ENCODE measurements around the gene H2BK1.
A peak's percentile ranks its signal among the peaks of the same experiment; 100 is the strongest.

H2BK1 gene

DNA sequence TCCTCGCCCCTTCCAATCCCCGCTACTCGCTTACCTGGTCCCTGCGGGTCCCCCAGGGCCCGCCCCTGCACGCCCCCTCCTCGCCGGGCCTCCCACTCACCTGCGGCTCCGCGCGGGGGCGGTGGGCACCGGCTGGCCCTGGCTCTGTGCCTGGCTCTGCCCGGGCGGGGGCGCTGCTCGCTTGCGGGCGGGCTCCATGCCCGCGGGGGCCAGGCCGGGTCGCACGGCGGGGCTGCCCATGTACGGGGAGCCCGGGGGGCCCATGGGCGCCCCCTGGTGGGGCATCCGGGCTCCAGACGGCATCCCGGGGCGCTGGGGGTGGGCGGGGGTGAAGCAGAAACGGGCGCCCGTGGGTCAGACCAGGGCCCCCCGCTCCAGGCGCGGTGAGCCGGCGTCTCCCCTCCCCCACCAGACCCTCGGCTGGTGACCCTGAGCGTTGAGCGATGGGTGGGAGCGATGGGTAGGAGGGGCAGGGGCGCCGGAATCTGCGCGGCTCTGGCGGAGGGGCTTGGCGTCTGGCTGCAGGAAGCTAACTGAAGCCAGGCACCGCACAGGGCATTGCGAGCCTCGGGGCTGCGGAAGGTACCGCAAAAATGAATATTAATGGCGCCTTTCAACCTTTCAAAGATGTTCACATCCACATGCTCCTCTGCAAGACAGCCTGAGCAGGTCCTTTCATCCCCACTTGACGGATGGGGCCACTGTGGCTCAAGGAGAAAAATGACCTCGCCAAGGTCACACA, 35.2 kb upstream of the H2BK1 start:
- DNase-seq (ENCODE audit: low read depth): peak; percentile 59

DNA sequence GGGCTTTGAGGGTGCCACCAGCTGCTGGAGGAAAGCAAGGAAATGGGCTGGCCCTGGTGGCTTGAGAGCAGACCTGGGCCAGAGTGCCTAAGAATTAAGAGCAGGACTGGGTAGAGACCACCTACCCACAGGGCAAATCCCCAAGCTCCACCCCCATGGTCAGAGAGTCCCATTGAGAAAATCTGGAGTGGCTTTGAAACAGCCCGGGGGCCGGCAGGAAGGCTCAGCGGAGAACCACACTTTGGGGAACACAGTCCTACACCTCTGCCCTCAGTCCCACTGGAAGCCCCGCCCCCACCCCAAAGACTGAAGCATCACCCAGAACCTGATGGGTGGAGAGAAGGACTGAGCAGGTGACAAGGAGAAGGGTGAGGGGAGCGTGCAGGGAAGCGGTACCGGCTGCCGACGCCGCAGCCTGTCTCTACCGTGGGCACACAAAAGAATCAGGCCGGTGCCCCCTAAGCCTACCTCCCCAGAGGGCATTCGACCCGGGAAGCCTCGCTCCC, 34.6 kb upstream of the H2BK1 start:
- DNase-seq (ENCODE audit: low read depth): no peak

DNA sequence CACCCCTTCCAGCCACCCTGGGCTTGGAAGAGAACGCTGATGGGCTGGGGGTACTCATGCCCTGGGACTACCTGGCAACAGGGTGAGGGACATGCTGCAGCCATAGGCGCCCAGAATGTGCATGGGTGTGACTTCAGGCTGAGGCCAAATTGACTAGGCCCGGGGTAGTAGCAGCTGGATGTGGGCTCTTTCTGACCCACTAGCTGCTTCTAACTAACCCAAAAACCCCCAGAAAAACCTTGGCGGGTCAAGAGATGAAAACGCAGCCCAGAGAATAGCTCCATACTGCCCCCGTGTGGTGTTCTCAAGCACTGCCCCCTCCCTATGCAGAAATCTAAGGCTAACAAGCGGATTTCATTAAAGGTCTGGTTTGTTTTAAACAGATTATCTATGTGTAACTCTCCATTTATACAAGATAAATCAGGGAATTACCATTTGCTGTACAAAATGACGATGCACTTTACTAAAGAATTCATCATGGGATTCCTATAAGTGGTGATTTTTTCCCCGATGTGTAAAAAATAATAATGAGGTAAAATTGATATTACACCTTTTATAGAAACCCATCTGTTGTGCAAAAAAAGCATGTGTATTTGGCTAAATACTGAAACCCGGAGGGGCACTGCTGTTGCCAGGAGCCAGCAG, 34.0 kb upstream of the H2BK1 start:
- peak; percentile 49 for DNase-seq (ENCODE audit: low read depth)

DNA sequence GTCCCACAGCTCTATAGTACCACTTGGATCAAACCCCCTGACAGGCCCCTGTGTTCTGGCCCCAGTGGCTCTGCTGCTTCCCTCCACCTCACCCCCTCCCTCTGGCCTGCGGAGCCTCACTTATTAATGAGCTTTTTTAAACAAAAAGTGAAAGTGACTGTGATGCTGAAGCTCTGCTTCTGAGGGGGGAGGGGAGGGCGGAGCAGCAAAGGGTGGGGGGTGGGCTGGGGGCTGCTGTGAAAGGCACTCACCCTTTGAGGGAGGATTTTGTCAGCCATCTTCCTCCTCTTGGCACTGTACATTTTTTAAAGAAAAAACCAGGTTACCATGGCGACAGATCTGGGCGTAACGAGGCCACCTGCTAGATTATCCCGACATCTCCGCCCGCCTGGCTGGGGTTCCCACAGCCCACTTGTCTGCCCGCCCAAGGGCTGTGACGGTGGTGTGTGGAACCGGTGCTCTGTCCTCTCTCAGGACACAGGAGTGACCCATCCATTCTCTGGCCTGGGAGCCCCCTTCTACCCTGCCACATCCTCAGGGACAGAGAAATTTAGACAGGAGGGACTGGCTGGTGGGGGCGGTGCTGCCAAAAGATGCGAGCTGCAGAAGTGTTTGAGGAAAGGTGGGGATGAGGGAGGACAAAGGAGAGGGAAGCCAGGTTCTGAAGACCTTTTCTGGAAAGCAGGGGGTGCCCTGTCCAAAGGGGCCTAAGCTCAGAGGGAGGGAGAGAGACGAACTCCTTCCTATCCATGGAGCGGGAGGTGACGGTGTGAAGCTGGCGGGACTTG, 33.3 kb upstream of the H2BK1 start:
- no peak for DNase-seq (ENCODE audit: low read depth)

DNA sequence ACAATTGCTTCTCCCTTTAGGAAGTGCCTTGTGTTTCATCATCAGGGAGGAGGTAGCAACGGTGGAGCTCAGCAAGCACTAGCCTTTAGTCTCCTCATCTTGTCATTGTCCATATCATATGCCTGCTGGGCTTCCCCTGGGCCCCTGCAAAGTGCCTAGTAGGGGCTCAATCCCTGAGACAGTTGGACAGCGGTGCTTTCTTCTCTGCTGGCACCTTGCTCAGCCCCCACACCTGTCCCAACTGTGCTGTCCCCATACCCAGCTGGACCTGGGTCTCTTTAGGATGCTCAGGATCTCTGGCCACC, 32.7 kb upstream of the H2BK1 start:
- DNase-seq (ENCODE audit: low read depth): no peak

DNA sequence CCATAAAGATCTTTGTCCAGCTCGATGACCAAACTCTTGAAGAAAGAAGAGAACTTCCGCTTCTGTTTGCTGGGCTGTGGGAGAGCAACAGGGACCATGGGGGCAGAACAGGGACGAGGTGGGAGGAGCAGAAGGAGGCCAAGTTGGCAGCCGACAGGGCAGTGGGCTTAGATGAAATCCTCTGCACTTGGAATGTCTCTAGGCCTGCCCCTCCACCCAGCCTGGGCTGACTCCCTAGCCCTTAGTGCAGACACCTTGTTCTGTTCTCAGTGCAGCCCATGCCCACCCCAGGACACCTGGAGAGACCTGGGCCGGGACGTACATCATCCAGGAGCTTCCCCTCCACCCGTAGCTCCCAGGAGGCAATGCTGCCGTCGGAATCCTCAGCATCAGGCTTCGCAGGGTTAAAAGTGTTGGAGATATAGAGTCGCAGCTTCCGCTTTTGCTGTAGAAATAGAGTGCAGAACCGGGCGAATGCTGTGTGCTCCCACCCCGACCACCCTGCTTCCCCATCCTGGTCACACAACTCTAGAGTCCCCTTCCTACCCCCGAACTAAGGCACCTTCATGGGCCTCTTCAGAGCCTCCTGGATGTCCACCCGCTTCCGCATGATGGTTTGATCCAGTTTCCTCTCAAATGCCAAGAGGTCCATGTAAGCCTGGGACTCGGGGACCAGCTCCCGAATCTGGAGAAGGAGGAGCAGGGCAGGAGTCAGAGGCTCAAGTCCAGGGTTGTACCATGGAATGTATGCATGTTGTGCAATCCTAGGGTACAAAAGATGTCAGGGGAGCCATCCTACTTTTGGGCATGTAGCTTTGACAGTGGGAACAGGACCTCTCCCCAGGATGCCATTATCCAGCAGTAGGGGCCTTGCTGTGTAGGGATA, 32.1 kb upstream of the H2BK1 start:
- DNase-seq (ENCODE audit: low read depth): no peak

DNA sequence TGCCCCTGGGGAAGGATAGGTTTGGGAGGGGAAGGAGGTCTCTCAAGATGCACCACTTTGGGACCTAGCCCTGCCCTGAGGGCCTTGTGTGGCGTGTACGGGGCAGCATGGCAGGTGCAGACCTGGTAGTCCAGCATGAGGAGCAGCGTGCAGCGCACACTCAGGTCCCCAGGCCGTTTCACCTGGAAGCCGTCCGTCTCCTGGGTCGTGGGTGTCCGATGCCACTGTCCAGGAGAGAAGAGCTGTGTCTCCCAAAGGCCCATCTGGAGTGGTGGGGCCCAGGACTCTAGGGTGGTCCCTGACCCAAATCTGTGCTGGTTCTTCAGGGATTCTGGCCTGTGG, 31.4 kb upstream of the H2BK1 start:
- no peak for DNase-seq (ENCODE audit: low read depth)

DNA sequence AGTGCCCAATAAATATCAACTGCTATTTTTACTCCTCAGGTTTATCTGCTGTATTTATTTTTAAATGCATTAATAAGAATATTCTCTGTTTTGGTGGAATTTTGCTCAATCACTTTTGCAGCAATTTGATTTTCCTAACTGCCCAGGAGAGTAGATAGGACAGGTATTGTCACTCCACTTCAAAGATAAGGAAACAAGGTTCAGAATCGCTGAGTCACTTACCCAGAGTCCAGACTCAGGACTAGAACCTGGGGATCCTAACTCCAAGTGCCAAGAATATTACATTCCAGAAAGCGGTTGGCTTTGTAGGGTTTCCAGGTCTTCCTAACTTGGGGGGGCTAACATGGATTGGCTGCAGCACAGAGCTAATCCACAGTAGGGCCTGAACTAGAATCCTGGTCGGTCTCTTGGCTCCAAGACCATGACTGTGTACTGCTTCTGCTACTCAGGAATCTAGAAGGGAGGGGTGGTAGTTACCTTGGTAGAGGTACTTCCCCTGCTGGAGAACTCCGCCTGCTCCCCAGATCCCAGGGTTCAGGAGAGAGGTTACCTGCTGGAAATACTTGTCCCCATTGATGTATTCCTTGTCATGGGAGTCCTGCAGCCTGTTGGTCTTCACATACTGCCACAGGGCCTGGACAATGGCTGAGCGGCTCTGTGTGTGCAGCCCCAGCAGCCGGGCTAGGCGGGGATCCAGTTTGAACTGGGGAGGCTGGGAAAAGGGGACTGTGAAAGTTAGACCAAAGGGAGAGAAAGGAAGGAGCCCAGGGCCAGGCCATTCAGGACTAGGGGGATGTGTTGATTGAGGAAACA, 30.9 kb upstream of the H2BK1 start:
- no peak for DNase-seq (ENCODE audit: low read depth)

DNA sequence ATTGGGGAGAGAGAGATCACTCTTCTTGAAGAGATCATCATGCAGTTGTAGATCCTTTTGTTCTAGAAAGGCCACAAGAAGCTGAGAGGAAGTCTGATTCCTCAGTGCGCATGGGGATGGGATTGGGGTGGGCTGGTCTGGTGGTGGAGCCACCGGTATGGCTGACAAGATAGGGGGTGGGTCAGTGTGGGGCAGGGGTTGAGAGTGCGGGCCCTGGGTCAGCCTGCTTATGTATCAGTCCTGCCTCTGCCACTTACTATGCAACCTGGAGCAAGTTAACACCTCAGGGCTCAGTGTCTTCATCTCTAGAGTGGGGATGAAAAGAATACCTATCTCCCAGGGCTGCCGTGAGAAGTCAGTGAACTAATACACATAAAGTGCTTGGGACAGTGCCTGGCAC, 30.2 kb upstream of the H2BK1 start:
- no peak for DNase-seq (ENCODE audit: low read depth)

DNA sequence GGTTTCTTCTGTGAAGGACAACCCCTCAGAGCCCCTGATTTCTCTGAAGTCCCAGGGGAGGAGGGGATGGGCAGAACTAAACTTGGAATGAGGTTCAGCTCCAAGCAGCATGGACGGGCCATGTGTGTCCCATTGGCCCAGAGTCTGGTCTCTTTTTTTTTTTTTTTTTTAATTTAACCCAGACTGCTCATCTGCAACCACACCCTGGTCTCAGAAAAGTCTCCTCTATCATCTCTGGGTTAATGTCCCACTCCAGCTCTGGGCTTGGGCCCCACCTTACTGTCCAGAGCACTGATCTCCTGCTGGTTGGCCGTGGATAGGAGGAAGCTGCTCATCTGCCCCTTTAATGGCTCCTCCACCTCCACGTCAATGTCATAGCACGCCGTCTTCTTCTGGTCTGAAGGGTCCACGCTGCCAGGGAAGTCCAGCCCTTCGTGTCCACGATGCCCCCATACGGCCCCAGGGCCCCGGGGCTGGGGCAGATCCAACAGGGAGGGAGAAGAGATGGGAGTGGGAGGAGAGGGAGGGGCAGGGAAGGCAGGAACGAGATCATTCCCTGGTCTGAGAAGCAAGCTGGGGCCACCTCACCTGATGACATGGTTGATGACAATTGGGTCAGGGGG, 29.7 kb upstream of the H2BK1 start:
- no peak for DNase-seq (ENCODE audit: low read depth)

DNA sequence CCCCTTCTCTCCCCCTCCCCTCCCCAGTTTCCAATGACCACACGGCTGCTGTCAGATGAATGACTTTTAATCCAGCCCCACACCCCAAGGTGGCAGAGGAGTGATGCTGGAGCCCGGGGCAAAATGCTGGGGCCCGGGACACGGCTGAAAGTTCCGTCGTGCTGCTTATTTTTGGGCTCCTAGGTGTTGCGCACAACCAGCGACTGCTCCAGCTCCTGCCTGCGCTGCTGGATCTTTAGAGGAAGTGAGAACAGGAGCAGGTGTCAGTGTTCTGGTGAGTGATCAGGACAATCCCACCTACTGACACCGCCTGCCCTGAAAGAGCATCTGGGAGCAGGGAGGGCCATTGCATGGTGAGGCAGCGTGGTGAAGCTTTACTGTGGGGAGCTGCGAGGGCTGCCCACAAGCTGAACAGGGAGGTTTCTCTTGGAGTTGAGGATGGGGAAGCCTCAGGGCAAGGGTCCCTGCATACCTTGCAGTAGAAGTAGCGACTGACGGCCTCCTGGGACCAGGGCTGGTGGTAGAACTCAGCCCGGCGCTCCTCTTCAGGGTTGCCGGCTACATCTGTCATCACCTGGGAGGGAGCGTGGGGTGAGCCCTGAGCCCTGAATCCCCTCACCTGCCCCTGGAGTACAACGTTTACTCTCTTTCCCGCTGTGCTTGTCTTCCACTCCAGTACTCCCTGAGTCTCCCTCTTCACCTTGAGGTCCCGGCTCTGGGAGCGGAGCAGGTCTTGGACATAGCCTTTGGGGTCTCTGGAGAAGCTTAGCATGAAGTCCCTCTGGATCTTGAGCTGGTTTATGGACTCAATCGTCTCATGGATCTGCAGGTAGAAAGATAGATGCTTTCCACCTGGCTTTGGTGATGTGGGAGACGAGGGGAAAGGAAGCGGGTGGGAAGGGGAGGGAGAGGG, 28.9 kb upstream of the H2BK1 start:
- DNase-seq (ENCODE audit: low read depth): no peak

DNA sequence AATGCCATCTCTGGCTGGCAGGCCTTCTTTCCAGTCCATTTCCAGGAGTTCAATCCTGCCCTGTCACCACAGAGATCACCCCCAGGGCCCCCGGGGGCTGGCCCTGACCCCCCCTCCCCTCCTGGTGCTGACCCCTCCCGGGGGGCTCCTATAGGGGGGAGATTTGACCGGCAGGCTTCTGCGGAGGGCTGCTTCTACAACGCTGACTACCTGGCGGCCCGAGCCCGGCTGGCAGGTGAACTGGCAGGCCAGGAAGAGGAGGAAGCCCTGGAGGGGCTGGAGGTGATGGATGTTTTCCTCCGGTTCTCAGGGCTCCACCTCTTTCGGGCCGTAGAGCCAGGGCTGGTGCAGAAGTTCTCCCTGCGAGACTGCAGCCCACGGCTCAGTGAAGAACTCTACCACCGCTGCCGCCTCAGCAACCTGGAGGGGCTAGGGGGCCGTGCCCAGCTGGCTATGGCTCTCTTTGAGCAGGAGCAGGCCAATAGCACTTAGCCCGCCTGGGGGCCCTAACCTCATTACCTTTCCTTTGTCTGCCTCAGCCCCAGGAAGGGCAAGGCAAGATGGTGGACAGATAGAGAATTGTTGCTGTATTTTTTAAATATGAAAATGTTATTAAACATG, 28.0 kb upstream of the H2BK1 start:
- DNase-seq (ENCODE audit: low read depth): no peak

DNA sequence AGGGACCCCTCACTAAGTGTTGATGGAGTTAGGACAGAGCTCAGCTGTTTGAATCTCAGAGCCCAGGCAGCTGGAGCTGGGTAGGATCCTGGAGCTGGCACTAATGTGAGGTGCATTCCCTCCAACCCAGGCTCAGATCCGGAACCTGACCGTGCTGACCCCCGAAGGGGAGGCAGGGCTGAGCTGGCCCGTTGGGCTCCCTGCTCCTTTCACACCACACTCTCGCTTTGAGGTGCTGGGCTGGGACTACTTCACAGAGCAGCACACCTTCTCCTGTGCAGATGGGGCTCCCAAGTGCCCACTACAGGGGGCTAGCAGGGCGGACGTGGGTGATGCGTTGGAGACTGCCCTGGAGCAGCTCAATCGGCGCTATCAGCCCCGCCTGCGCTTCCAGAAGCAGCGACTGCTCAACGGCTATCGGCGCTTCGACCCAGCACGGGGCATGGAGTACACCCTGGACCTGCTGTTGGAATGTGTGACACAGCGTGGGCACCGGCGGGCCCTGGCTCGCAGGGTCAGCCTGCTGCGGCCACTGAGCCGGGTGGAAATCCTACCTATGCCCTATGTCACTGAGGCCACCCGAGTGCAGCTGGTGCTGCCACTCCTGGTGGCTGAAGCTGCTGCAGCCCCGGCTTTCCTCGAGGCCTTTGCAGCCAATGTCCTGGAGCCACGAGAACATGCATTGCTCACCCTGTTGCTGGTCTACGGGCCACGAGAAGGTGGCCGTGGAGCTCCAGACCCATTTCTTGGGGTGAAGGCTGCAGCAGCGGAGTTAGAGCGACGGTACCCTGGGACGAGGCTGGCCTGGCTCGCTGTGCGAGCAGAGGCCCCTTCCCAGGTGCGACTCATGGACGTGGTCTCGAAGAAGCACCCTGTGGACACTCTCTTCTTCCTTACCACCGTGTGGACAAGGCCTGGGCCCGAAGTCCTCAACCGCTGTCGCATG, 27.2 kb upstream of the H2BK1 start:
- DNase-seq (ENCODE audit: low read depth): no peak

DNA sequence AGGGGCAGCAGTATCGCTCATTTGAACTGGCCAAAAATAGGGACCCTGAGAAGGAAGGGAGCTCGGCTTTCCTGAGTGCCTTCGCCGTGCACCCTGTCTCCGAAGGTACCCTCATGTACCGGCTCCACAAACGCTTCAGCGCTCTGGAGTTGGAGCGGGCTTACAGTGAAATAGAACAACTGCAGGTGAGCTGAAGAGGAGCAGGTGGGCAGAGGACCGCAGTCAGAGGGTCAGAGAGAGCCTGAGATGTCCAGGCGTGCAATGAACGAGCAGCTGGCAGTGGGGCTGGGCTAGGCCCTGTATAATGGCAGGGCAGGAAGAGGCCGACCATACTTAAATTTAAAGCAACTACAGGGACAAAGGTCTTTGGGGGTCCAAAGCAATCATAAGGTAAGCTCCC, 26.1 kb upstream of the H2BK1 start:
- no peak for DNase-seq (ENCODE audit: low read depth)

DNA sequence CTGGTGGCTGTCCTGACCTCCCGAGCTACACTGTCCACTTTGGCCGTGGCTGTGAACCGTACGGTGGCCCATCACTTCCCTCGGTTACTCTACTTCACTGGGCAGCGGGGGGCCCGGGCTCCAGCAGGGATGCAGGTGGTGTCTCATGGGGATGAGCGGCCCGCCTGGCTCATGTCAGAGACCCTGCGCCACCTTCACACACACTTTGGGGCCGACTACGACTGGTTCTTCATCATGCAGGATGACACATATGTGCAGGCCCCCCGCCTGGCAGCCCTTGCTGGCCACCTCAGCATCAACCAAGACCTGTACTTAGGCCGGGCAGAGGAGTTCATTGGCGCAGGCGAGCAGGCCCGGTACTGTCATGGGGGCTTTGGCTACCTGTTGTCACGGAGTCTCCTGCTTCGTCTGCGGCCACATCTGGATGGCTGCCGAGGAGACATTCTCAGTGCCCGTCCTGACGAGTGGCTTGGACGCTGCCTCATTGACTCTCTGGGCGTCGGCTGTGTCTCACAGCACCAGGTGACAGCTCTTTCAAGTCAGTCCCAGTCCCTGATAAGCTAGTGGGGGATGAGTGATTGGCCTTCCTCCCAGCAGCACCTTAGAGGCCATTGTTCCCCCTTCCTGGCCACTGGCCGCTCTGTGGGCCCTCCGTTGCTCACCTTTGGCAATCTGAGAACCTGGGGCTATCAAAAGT, 25.0 kb upstream of the H2BK1 start:
- no peak for DNase-seq (ENCODE audit: low read depth)

DNA sequence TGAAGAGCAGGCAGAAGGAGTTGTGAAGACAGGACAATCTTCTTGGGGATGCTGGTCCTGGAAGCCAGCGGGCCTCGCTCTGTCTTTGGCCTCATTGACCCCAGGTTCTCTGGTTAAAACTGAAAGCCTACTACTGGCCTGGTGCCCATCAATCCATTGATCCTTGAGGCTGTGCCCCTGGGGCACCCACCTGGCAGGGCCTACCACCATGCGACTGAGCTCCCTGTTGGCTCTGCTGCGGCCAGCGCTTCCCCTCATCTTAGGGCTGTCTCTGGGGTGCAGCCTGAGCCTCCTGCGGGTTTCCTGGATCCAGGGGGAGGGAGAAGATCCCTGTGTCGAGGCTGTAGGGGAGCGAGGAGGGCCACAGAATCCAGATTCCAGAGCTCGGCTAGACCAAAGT, 23.5 kb upstream of the H2BK1 start:
- DNase-seq (ENCODE audit: low read depth): no peak

DNA sequence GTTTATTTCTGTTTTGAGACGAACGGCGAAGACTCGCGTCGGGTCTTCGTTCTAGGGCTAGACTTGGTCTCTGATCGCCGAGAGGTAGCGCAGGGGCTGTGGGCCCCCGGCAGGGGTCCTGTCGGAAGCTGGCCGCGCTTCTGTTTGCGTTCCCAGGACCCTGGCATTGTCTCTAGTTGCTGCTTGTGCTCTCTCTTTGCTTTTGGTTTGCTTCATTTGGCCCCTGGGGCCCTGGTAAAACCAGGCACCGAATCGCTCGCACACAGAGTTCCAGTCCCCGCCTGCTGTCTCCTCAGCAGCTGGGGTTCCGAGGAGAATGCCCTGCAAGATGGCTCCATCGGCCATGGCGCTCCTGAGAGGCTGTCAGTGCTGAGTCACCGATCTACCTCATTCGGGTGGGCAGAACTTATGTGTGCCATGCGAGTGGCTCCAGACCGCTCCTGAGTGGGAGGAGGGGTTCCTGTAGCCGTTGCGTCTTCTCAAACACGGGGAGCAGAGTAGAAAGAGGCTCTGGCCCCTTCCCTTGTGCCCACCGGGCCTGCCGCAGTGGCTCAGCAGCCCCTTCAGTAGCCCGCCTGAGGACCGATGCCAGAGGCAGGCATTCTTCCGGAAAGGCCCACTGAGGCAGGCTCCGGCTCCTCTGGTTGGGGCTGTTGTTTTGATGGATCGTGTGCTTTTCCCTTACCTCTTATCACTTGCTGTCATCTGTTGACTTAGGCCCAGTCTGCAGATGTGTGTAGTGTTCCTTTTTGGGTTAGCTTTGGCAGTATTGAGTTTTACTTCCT, 22.8 kb upstream of the H2BK1 start:
- DNase-seq (ENCODE audit: low read depth): peak; percentile 54
